DOHH2 (cell line): Measurements from ENCODE around the gene KRT77.

ENCODE experiments used
- EZH2phosphoT487 ChIP-seq: fragments of 200-600 bp; sonication (generic); IDR thresholded peaks from 2 replicates; pipeline ENCODE4 v1.6.1; 2017; ENCODE audit warnings: borderline replicate concordance, mild to moderate bottlenecking, antibody characterized with exemption, low read length, moderate library complexity, mixed read lengths
- TF ChIP-seq, protein P1 (sequence below): fragments of 200-600 bp; sonication (generic); IDR thresholded peaks from one replicate; pipeline ENCODE4 v1.5.1; 2014; ENCODE audit warnings: antibody characterized with exemption, mild to moderate bottlenecking, low read depth, low read length; ENCODE audit not compliant: poor library complexity, severe bottlenecking

DNA sequence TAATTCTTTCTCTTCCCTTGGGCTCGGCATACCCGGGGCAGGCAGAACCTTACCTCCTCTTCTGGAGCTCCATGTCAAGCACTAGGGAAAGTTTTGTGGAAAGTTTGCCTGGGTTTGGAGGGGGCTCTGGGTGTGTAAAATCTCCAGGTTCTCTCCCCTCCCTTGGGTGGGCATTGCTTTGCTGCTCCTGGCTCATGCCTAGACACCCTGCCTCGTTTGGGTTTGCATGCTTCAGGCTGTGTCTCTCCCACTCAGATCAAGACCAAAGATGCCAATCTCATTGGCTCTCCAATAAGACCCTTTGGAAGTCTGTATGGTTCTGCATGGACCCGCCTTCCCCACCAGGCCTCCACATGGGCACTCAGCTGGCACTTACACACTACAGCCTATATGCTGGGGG is 45.1 kb downstream of the KRT77 start:
- TF ChIP-seq, protein P1, sequence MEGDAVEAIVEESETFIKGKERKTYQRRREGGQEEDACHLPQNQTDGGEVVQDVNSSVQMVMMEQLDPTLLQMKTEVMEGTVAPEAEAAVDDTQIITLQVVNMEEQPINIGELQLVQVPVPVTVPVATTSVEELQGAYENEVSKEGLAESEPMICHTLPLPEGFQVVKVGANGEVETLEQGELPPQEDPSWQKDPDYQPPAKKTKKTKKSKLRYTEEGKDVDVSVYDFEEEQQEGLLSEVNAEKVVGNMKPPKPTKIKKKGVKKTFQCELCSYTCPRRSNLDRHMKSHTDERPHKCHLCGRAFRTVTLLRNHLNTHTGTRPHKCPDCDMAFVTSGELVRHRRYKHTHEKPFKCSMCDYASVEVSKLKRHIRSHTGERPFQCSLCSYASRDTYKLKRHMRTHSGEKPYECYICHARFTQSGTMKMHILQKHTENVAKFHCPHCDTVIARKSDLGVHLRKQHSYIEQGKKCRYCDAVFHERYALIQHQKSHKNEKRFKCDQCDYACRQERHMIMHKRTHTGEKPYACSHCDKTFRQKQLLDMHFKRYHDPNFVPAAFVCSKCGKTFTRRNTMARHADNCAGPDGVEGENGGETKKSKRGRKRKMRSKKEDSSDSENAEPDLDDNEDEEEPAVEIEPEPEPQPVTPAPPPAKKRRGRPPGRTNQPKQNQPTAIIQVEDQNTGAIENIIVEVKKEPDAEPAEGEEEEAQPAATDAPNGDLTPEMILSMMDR, result no peak
- no peak for TF ChIP-seq EZH2phosphoT487
